ENCODE results near the gene LMO7. TPM values are rescaled to one million over a fixed set of nuclear protein-coding genes. Genes with fewer than 3 reads are reported as not detected.

Gene LMO7
- total and polyA plus RNA-seq, 2 experiments from 2014 or later = 47.2 to 105 TPM

DNA sequence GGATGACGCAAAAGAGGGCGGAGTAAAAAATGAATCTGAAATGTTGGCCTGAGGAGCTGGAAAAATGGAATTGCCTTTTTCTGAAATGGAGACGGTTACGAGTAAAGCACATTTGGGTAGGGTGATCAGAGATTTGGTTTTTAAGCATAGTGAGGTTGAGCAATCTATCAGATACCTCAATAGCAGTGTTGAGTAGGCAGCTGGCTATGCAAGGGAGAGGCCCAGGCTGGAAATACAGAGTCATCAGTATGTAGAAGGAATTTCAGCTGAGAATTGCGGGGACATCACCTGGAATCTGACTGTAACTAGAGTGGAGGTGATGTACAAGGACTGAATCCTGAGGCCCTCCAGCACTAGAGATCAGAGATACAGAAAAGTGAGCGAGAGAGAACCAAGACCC is 224.8 kb downstream of the LMO7 start:
- TF ChIP-seq EZH2 (IDR thresholded peaks at IDR 0.05; ENCODE audit: borderline replicate concordance) (no peak), EZH2phosphoT487 (IDR thresholded peaks at IDR 0.05; ENCODE audit: low read depth, severe bottlenecking, unreplicated experiment) (no peak)
- TF ChIP-seq, protein P1, sequence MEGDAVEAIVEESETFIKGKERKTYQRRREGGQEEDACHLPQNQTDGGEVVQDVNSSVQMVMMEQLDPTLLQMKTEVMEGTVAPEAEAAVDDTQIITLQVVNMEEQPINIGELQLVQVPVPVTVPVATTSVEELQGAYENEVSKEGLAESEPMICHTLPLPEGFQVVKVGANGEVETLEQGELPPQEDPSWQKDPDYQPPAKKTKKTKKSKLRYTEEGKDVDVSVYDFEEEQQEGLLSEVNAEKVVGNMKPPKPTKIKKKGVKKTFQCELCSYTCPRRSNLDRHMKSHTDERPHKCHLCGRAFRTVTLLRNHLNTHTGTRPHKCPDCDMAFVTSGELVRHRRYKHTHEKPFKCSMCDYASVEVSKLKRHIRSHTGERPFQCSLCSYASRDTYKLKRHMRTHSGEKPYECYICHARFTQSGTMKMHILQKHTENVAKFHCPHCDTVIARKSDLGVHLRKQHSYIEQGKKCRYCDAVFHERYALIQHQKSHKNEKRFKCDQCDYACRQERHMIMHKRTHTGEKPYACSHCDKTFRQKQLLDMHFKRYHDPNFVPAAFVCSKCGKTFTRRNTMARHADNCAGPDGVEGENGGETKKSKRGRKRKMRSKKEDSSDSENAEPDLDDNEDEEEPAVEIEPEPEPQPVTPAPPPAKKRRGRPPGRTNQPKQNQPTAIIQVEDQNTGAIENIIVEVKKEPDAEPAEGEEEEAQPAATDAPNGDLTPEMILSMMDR (IDR thresholded peaks at IDR 0.05; ENCODE audit: poor library complexity) = no peak
- no peaks in the 10 kb centered on the region for H3K9me3 ChIP-seq (ENCODE audit: low read depth)
- no peaks in the 10 kb centered on the region for H4K20me1 ChIP-seq (ENCODE audit: insufficient read depth, poor library complexity, severe bottlenecking)
- no peaks in the 10 kb centered on the region for H3K79me2 ChIP-seq
- H3K27ac ChIP-seq = no peak overlapping the region
- H3K4me3 ChIP-seq = no peak overlapping the region
- no peaks in the 10 kb centered on the region for H3K27me3 ChIP-seq
- no peak for DNase-seq (ENCODE audit: low spot score)
- 96% methylated on average over 6 of the region's 6 CpGs for whole genome bisulfite sequencing (ENCODE audit: low lambda C conversion rate, missing lambda C conversion rate)
- H2AFZ ChIP-seq = no peak overlapping the region
- H3K9me2 ChIP-seq (replicated peaks; ENCODE audit: insufficient read depth) = no peaks in the 10 kb centered on the region
- no peaks in the 10 kb centered on the region for H3K36me3 ChIP-seq (replicated peaks; ENCODE audit: insufficient read depth, low read depth)
- no peaks in the 10 kb centered on the region for H3K4me1 ChIP-seq (ENCODE audit: insufficient read depth)
- no peak overlapping the region for H3K4me2 ChIP-seq

DNA sequence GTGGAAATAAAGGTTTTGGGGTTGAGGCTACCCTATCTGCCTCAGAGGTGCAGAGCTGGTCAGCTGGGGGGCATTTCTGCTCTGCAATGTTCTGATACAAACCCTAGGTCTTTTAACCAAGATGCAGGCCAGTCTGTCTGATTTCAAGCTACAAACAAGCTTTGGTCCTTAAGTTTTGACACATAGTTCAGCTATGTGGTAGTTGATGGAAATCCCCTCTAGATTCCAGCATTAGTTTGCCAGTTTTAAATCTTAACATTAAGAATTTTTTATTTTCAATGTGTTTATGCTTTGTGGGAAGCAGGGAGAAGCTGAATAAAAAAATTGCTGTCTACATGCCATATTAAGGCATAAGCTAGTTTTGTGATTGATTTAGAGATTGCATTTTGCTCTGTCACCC is 225.7 kb downstream of the LMO7 start:
- no peak overlapping the region for H3K4me2 ChIP-seq
- no peaks in the 10 kb centered on the region for H3K9me3 ChIP-seq (ENCODE audit: low read depth)
- no peak overlapping the region for H3K4me3 ChIP-seq
- H3K27ac ChIP-seq = no peak overlapping the region
- no peak for DNase-seq (ENCODE audit: low spot score)
- no peaks in the 10 kb centered on the region for H3K79me2 ChIP-seq
- H2AFZ ChIP-seq = no peak overlapping the region
- no peaks in the 10 kb centered on the region for H4K20me1 ChIP-seq (ENCODE audit: insufficient read depth, poor library complexity, severe bottlenecking)
- H3K4me1 ChIP-seq (ENCODE audit: insufficient read depth) = no peaks in the 10 kb centered on the region
- no peaks in the 10 kb centered on the region for H3K36me3 ChIP-seq (replicated peaks; ENCODE audit: insufficient read depth, low read depth)
- H3K9me2 ChIP-seq (replicated peaks; ENCODE audit: insufficient read depth) = no peaks in the 10 kb centered on the region
- H3K27me3 ChIP-seq = no peaks in the 10 kb centered on the region
- TF ChIP-seq EZH2 (IDR thresholded peaks at IDR 0.05; ENCODE audit: borderline replicate concordance) = no peak
- TF ChIP-seq, protein P1 (IDR thresholded peaks at IDR 0.05; ENCODE audit: poor library complexity) = no peak
- no peak for TF ChIP-seq EZH2phosphoT487 (IDR thresholded peaks at IDR 0.05; ENCODE audit: low read depth, severe bottlenecking, unreplicated experiment)

DNA sequence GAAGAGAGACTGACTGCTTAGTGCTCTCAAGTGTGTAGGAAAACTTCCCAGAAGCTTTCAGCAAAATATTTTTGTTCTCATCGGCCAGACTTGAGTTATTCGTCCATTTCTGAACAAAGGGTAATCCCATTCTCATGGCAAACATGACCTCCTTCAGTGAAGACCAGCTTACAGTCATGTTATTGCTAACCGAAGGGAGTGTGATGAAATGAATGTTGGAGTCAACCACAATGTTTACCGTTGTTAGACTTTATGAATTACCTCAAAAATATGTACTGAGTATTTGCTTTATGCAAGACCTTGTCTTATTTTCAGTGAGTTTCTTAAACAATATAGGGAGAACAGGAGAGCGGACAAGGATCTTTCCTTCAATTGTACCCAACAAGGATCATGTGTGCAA is 228.6 kb downstream of the LMO7 start:
- TF ChIP-seq EZH2 (IDR thresholded peaks at IDR 0.05; ENCODE audit: borderline replicate concordance) (no peak), EZH2phosphoT487 (IDR thresholded peaks at IDR 0.05; ENCODE audit: low read depth, severe bottlenecking, unreplicated experiment) (no peak)
- TF ChIP-seq, protein P1 (IDR thresholded peaks at IDR 0.05; ENCODE audit: poor library complexity) = no peak
- Histone ChIP-seq H3K36me3 (replicated peaks; ENCODE audit: insufficient read depth, low read depth) (no peaks in the 10 kb centered on the region), H3K9me3 (ENCODE audit: low read depth) (no peaks in the 10 kb centered on the region), H3K4me2 (no peak overlapping the region), H3K9me2 (replicated peaks; ENCODE audit: insufficient read depth) (no peaks in the 10 kb centered on the region), H3K27ac (no peak overlapping the region), H3K4me3 (no peak overlapping the region), H3K79me2 (no peaks in the 10 kb centered on the region), H2AFZ (no peak overlapping the region), H3K27me3 (no peaks in the 10 kb centered on the region), H4K20me1 (ENCODE audit: insufficient read depth, poor library complexity, severe bottlenecking) (no peaks in the 10 kb centered on the region), H3K4me1 (ENCODE audit: insufficient read depth) (no peaks in the 10 kb centered on the region)
- no peak for DNase-seq (ENCODE audit: low spot score)
- 79% methylated on average over 5 of the region's 5 CpGs for WGBS (ENCODE audit: low lambda C conversion rate, missing lambda C conversion rate)
